Suppressor macrophage (primary cell): ENCODE results near the gene TNIP3.

Experiments
- DNase-seq, 4 experiments: peaks; one replicate each; pipeline ENCODE4 v3.0.0-alpha.2; 2020 to 2022

Gene TNIP3

DNA sequence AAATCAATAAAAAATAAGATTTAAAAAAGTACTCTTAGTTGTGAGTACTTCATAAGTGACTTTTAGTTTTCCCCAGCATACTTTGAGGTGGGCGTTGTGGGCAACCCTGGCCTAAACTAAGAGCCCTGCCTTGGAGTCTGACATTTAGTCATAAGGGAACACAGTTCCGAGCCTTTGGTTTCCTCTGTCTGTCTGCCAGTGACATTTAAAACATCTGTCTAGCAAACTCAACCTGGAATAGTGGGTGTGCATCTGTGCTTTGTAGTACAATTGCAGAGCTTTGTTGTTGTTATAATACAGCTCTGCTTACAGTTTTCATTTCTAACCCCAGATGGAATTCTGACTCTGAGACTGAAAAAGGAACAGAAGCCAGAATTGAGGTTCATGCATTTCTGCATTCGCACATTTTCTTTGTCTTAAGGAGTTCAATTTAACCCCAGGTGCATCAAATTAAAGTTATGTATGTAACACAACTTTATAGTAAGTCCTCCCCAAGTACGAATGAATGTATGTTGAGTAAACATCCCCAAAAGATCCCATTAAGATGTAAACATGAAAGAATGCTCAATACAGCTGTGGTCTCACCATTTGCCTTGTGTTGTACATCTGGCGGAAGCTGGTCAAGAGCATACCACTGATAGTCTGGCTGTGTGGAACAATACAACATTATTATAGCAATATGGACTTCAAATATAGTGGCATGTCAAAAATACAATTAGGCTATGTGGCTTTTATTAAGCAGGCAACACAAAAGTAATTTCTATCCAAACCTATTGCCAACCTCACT lies 25.9 kb downstream of the TNIP3 start:
- peak in 2 of 4 experiments; percentile 20 to 25 for DNase-seq

DNA sequence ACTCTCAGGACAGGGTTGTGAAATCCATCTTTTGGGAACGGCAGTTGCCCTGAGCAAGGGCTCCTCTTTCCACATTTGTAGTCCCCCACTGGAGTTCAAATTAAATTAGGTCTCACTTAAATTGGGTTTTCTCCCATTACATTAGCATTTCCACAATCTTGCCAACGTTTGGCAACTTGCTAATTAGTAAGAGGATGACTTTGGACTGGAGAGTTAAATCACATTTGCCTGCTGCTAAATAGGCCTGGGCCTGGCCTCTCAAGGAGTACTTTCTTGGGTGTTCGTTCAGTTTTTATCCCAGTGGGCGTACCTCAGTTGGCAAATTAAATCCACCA lies 33.8 kb downstream of the TNIP3 start:
- peak in 1 of 4 experiments; percentile 6 for DNase-seq

DNA sequence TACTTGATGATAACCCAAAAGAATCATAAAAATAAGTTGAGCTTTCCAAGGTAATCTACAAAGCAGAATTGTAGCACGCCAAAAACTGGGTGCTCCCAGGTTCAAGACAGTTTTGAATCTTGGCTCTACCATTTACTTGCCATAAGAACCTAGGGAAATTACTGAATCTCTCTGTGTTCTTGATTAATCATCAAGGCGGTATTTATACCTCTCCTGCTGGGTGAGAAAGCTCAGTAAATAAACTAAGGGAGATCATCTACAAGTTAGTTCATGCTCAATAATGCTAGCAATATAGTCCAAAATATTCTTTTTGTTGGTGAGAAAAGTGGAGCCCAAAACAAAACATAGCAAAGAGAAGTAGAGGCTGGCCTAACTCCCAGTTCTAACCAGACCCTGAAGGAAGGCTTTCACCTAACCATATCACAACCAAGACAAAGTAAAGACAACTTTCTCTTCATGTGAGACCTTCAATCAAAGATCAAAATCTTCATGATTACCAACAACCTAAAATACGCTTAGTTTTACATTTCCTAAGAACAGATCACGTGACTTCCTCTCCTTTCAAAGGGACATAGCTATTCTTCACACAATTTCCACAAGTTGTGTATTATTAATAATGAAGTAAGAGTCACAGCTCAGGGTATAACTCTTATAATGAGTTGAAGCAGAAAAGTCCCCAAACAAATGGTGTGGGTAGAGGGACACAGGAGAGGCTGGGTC lies 34.4 kb downstream of the TNIP3 start:
- DNase-seq = peak in 2 of 4 experiments; percentile 20 to 23

DNA sequence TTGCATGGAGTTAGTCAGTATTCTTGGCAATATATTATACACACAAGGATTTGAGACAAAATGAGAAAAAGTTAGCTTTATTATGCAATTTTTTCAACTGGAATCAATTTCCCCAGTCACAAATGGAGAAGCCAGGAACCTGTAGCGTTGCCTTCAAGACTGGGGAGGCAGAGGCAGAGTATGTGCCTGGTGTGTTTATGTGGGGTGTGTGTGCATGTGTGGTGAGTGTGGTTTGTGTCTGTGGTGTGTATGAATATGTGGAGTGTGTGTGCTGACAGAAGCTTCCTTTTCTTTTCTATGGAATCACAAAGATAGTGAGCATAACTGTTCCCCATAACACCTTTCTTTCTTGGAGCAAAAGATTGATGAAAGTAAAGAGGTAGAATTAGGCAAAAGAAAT lies 37.0 kb downstream of the TNIP3 start:
- no peak for DNase-seq

DNA sequence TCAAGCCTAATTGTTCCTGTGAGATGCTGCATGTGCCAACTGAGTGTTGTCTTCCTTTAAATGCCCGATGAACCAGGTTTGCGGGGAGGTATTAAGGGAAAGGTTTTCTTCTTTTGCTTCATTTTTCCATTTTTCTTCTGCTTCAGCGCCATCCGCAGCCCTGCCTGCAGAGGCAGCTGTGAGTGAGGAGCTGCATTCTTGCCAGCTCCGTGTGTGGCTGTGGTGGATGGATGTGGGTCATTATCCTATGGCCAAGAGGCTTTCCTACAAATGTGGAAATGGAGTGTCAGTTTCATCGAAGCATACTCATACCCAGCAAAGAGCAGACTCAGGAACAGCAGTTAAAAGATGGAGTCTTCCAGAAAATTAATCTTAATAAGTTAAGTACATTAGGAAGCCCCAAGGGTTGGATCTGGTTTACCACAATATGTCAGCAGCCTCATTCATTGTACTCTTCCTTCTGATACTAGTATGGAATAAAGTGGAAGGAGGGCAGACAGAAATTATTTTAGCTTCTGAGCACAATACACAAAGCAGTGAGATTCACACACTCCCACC lies 37.6 kb downstream of the TNIP3 start:
- DNase-seq = no peak

DNA sequence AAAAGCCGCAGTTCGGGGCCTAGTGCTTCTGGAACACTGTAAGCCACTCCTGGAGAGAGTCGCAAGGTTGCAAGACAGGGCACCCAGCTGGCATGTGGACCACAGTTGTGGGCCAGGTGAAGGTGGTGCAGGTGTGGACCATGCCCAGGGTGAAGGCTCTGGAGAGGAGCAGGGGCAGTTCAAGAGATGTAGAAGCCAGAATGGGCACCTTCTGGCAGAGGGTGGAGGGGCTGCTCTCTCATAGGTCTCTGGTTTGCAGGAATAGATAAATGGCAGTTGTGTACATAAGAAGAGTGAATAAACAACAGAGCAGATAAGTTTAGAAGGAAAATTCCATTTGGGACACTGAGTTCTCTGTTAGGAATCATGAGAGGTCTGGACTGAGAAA lies 38.6 kb downstream of the TNIP3 start:
- no peak for DNase-seq

DNA sequence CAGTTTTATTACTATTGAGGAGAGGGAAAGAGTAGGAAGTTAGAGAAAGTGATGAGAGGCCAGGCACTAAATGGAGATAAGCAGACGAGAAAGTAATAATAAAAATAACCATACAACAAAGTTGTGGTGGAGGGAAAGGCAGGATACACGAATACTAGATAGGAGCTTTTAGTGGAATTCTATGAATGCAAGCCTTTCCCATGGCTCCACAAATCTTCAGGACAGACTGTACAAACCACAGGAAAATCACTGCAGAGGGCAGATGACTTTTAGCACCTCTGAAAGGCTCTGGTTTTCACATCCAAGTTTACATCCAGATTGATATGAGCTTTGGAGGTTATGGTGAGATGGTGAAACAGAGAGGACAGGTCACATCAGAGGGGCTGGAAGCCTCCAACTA lies 41.5 kb downstream of the TNIP3 start:
- DNase-seq = no peak

DNA sequence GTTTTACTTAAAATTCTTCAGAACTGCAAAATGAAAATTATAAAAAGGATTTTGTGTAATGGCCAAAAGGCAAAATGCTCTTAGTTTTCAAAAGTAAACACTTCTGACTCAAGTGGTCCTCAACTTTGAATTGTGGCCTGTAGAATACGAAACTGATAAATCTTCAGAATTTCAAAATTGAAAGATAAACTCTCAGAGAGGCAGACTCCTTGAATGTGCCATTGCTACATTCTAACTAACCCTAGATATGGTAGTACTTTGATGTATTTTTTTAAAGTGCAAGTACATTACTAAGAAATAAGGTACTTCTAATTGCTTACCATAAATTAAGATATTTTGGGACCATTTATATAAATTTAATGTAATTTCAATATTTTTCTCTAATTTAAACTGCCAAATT lies 44.4 kb downstream of the TNIP3 start:
- DNase-seq = no peak

DNA sequence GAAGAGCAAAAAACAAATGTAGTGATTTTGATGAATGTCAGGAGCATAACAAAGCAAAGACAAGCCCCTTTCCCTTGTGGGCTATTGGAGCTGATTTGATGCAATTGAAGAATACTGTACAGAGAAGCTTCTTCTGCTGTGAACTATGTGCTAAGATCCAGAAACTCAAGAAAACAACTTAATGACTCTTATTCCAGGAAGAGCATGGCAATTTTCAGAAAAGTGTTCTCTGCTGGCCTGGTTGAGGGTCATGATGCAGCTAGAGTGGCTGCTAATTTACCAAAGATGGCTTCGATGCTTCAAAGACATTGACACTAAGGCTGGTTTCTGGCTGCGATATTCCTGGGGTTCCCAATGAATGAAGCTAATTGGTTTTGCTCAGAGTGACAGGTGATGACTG lies 45.8 kb downstream of the TNIP3 start:
- no peak for DNase-seq

DNA sequence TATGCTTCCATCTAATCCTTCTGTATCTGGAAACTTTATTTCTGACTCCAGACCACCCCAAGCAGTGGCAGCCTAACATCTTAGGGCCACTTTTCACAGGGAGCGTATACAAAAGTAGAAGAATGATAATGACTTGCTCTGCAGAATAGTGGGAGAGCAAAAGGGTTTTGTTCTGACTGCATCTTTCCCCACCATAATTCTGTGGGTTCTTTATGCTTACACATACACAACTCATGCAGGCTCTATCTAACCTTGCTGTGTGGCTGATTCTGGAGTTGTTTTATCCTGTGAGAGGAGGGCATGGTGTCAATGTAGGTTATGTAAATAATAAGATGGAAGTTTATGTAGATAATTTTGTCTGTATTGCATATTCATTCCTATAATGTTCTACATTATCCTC lies 49.4 kb downstream of the TNIP3 start:
- DNase-seq = no peak

DNA sequence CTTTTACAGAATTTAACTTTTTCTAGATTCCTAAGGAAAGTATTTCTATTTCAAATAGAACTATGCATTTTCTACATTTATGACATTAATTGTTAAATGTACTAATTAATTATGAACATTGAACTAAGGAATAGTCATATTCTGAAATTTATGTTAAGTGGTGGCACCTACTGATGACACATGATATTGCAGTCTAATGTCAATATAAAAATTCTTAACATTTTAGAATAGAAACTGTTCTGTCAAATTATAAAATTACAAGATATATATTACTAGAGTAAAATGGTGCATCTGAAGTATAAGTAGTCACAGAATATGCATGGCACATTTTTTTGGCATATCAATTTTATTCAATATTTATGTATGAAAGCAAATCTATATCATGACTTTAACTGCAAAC lies 51.6 kb downstream of the TNIP3 start:
- peak in 1 of 4 experiments; percentile 24 for DNase-seq

DNA sequence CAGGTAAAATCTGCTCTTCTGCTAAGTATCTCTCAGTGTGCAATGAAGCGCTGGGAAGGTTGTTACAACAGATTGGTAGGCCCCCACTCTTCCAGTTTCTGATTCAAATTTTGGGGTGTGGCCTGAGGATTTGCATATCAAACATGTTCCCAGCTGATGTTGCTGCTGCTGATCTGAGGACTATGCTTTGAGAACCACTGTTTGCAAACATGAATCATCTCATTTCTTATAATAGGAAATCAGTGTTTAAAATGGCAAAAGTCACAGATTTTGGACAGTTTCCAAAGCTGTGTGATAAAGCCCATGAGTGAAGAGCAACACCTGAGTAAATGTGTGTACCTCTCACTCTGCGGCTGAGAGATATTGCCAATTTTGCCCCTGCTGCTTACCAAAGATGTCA lies 55.6 kb downstream of the TNIP3 start:
- no peak for DNase-seq

DNA sequence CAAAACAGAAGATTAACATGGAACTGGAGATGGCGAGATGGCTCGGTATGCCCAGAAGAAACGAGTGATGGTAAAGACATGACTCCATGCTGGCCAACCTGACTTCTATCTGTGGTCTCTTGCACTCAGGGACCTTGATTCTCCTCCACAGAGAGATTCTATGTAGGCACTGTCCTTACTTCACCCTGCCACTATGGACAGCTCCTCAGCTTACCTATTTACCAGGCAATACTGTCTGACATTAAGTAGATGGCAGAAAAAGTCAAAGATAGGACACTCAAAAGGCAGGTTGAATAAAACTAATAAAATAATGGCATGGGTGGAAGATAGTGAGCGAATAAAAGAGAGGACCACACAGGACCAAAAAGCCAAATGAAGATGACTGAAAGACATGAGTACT lies 56.6 kb downstream of the TNIP3 start:
- no peak for DNase-seq

DNA sequence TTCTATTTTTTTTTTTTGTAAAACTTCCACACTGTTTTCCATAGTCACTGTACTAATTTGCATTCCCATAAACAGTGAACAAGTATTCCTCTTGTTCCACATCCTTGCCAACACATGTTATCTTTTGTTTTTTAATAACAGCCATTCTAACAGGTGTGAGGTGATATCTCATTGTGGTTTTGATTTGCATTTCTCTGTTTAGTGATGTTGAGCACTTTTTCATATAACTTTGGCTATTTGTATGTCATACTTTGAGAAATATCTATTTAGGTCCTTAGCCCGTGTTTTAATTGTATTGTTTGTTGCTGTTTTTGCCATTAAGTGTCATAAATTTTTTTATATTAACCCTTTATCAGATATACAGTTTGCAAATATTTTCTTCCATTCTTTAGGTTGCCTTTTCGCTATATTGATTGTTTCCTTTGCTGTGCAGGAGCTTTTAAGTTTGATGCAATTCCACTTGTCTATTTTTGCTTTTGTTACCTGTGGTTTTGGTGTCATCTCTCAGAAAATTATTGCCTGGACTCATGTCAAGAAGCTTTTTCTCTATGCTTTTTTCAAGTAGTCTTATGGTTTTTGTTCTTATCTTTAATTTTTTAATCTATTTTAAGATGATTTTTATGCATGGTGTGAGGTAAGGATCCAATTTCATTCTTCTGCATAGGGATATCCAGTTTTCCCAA lies 63.9 kb downstream of the TNIP3 start:
- DNase-seq = no peak

DNA sequence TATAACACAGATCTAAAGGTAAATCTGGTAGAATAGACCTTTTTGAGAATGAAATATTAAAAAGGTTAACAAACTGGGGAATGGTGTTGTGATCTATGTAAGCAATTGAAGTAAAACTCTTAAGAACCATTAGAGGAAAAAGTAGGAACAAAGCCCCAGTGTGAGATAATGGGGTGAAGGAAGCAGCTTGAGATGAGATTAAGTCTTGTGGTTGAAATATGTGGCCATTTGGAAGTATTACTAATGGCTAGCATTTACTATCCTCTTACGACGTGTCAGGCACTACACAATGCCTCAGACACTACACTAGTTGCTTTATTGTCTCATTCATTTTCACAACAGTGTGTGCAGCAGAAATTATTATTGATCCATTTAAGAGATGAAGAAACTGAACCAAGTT lies 65.9 kb downstream of the TNIP3 start:
- DNase-seq = no peak

DNA sequence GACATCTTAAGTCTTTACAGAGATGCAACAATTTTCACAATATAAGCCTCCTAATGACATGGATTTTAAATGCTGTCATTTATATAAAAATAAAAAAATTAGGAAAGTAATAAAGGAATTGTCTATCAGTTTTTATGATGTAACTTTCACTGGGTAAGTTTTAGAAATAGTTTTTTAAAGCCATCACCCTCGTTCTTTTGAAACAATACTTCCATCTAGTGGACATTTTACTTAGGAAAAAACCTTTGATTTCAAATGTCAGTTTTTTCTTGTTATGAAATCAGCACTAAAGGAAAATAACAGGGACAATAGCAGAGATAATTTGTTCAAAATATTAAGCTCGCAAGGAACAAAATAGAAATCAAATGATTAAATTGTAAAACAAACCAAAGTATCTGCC lies 67.5 kb downstream of the TNIP3 start:
- DNase-seq = peak in 2 of 4 experiments; percentile 46 to 72

DNA sequence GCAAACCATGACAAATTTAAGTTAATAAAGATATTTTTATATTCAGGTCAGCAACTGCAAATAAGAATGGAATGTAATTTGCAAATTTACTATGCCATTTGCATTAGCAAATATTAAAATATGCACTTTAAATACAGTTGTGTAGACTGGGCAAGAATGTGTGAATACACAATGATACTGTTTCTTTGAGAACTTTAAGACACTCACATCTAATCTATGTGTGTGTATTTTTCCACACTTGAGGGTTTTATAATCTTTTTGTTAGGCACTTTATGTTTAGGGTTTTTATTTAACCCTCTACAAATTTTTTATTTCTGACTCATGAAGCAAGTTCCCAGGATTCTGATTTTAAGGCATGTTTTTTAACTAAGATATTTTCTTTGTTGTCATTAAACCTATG lies 67.9 kb downstream of the TNIP3 start:
- no peak for DNase-seq

DNA sequence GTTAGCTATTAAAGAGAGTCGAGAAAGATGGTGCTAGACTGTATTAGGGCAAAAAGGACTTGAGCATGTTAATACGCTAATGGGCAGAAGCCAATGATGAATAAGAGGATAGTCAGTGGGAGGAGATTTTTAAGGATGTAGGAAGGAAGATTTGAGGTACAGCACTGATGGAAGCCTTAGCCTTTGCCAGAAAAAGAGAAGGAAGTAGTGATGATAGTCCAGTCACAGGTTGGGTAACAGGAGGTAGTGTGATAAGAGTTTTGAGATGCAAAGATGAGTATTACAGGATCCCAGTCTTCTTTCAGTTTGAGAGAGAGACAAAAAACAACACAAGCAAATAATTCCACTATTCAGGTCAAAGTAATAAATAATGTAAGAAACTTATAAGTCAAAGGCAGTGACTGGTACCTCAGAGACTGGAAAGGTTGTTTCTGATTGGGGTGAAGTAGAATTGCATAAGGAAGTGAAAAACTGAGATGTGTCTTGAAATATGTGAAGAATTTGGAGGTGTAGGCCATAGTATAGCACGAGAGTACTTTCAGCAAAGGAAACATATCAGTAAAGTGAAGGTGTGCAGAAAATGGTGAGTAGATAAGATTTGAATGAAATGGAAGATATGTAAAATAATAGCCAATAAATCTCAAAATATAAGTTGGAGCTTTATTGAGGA lies 69.7 kb downstream of the TNIP3 start:
- DNase-seq = no peak

DNA sequence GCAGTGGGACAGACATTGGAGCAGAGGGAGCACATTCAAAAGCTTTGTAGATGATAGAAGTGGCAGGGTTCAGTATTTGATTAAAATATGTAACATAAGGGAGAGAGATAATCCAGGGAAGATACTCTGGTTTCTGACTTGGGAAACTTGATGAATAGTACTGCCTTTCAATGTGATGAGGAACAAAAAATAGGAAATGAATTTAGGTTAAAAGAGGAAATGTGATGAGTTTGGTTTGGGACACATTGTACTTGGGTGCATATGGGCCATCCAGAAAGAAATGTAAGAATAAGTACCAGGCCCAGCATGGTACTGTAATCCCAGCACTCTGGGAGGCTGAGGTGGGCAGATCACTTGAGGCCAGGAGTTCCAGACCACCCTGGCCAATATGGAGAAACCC lies 70.9 kb downstream of the TNIP3 start:
- peak in 2 of 4 experiments; percentile 42 to 60 for DNase-seq

DNA sequence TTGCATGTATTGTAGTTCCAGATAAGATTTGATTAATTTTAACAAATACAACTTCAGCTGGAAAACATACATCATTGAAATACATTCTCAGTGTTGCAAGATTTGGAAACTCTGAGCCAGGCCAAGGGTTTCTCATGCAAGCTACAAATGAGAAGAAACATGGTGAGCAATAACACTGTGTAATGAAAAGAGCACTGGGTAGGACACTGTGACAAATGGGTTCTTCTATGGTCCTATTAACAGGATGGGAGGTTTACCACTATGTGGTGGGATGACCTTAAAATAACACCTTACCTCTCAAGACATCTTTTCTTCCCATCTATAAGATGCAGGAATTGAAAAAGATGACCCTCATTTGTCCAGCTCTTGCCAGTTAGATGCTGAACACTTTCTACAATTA lies 72.2 kb downstream of the TNIP3 start:
- DNase-seq = no peak

DNA sequence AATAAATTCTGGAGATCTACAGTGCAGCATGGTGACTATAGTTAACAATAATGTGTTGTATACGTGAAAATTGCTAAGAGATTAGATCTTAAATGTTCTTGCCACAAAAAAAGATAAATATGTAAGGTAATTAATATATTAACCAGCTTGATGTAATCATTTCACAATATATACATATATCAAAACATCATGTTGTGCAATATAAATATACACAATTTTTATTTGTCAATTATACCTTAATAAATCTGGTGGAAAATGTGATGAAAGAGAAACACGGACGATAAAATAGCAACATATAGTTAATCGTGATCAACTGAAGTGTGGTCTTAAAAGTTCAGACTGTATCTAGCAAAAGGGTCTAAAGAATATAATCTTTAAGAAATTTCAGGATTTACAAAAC lies 75.3 kb downstream of the TNIP3 start:
- no peak for DNase-seq
